Activated naive CD8-positive, alpha-beta T cell (primary cell): Measurements from ENCODE around the gene DENND5B.
"Not testable (repeated sequence)": the region's sequence is repeated elsewhere in the genome, so short reads cannot be mapped to it uniquely, and the experiment has no call there.

Source experiments
- H3K27ac Mint-ChIP-seq: one replicate; pipeline ENCODE4 v1.8.0; 2021; ENCODE audit warnings: mixed read lengths
- H3K27me3 Mint-ChIP-seq: one replicate; pipeline ENCODE4 v1.8.0; 2021; ENCODE audit warnings: mixed read lengths
- H3K36me3 Mint-ChIP-seq: one replicate; pipeline ENCODE4 v1.8.0; 2021; ENCODE audit warnings: mixed read lengths
- H3K4me1 Mint-ChIP-seq: one replicate; pipeline ENCODE4 v1.8.0; 2021; ENCODE audit warnings: low read depth, mixed read lengths
- H3K4me3 Mint-ChIP-seq: one replicate; pipeline ENCODE4 v1.8.0; 2021; ENCODE audit warnings: mild to moderate bottlenecking, mixed read lengths
- H3K9me3 Mint-ChIP-seq: one replicate; pipeline ENCODE4 v1.8.0; 2021; ENCODE audit warnings: low read depth, mixed read lengths

Gene DENND5B

DNA sequence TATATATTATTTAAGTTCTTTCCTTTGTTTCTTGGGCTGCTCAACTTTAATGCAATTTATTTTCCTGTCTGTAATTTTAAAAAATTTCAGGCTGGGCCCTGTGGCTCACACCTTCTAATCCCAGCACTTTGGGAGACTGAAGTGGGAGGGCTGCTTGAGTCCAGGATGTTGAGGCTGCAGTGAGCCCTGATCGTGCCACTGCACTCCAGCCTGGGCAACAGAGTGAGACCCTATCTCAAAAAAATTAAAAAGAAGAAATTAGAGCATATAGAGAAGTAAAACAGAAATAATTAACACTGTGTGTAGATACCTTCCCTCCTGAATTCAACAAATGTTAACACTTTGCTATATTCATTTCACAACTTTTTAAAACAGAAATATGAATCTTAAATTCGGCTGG, 74.2 kb downstream of the DENND5B start:
- H3K9me3 Mint-ChIP-seq, result no peaks in the 10 kb centered on the region
- no peaks in the 10 kb centered on the region for H3K36me3 Mint-ChIP-seq
- H3K27ac Mint-ChIP-seq, result no peak overlapping the region
- no peaks in the 10 kb centered on the region for H3K4me1 Mint-ChIP-seq
- H3K4me3 Mint-ChIP-seq, result no peak overlapping the region
- no peaks in the 10 kb centered on the region for H3K27me3 Mint-ChIP-seq

DNA sequence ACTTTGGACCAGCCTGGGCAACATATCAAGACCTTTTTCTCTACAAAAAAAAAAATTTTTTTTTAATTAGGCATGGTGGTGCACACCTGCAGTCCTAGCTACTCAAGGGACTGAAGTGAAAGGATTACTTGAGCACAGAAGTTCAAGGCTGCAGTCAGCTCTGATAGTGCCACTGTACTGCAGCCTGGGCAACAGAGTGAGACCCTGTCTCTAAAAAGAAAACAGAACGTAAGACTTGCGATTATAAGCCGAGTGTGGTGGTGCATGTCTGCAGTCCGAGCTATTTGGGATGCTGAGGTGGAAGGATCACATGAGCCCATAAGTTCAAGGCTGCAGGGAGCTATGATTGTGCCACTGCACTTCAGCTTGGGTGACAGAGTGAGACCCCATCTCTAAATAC, 76.0 kb downstream of the DENND5B start:
- Mint-ChIP-seq H3K27me3 (no peaks in the 10 kb centered on the region), H3K4me1 (no peaks in the 10 kb centered on the region), H3K4me3 (no peak overlapping the region), H3K9me3 (no peaks in the 10 kb centered on the region), H3K36me3 (no peaks in the 10 kb centered on the region), H3K27ac (no peak overlapping the region)

DNA sequence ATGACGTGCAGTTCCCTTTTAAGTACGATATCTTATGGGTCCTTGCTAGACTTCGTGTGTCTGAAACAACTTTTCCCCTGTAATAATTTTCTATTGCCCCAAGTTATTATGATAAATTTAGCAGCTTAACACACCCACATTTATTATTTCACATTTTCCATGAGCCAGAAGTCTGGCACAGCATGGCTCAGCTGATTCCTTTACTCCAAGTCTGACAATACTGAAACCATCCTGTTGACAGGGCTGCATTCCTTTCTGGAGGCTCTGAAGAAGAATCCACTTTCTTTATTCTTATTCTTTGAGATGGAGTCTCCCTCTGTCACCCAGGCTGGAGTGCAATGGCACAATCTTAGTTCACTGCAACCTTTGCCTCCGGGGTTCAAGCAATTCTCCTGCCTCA, 80.9 kb downstream of the DENND5B start:
- Mint-ChIP-seq H3K27me3 (no peaks in the 10 kb centered on the region), H3K4me3 (no peak overlapping the region), H3K4me1 (no peaks in the 10 kb centered on the region), H3K9me3 (peaks cover 4% of the 10 kb centered on the region), H3K27ac (no peak overlapping the region), H3K36me3 (no peaks in the 10 kb centered on the region)

DNA sequence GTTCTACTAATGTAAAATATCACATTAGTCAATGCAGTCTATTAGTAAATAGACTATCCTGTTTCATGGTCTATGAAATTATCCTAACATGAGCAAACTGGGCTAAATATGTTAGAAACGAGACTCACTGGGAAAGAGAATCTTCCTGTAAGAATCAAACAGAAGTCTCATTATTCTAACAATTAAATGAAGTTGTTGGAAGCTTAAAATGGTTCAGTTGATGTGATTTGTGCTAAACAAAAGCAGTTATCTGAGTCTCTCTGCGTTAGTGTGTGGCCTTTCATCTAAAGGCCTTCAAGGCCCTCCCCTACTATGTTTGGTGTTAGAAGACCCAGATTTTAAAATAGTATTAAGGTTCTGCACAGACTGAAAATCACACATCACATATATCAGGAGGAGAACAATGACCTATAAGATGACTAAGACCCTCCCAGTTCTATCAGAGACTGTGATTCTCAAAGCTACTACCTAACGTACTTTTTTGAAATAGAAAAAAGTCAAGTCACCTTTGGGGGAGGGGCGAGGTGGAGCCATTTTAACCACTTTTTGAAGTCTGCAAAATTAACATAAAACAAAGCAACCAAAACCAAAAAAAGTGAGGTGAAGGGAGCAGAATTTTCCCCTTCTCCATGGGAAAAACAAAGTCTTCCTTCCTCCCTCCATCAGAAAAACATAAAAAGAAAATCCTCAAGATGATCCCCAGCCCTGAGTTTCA, 82.3 kb downstream of the DENND5B start:
- H3K9me3 Mint-ChIP-seq, result peaks cover 4% of the 10 kb centered on the region
- no peak overlapping the region for H3K4me3 Mint-ChIP-seq
- H3K27me3 Mint-ChIP-seq, result no peaks in the 10 kb centered on the region
- no peaks in the 10 kb centered on the region for H3K4me1 Mint-ChIP-seq
- no peaks in the 10 kb centered on the region for H3K36me3 Mint-ChIP-seq
- no peak overlapping the region for H3K27ac Mint-ChIP-seq

DNA sequence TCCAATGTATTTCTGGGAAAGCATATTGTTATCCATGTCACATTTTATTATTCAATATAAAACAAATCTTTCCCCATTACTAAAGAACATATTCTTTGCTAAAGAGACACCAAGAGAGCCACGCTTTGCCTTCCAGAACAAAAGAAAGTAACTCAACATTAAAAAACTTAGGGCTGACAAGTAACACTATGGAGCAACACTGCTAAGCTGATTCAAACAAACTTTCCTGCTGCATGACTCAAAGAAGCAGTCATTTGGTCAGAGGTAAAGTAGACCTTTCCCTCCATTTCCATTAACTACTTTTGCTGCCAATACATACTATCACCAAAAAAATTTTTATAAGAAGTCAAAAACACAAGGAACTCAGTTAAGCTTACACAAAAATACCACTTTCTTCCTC, 83.0 kb downstream of the DENND5B start:
- no peak overlapping the region for H3K27ac Mint-ChIP-seq
- H3K27me3 Mint-ChIP-seq, result no peaks in the 10 kb centered on the region
- H3K4me1 Mint-ChIP-seq, result no peaks in the 10 kb centered on the region
- H3K4me3 Mint-ChIP-seq, result no peak overlapping the region
- peaks cover 4% of the 10 kb centered on the region for H3K9me3 Mint-ChIP-seq
- H3K36me3 Mint-ChIP-seq, result no peaks in the 10 kb centered on the region

DNA sequence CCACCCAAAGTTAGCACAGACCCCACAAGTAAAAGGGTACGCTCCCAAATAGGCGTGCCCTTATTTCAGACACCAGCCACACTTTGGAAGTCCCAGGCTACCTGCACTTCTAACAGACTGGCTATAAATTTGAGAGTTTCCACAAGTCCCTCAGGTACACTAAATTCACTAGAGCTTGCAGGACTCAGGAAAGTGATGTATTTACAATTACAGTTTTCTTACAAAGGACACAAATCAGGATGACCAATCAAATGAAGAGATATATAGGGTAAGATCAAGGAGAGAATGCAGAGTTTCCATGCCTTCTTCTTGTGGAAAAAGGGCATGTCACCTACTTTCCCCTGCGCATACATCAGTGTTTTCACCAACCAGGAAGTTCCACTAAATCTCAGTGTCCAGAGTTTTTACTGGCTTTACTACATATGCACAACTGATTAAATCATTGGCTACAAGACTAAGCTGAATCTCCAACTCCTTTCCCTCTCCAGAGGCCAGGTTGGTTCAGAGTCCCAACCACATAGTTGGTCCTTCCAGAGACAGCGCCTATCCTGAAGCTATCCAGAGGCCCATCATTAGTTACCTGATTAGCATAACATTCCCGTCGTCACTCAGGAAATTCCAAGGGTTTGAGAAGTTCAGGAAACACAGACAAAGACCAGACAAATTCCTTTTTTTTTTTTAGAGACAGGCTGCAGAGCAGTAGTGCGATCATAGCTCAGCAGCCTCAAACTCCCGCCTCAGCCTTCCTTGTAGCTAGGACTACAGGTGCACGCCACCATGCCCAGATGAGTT, 84.2 kb downstream of the DENND5B start:
- Mint-ChIP-seq H3K27ac (no peak overlapping the region), H3K9me3 (peaks cover 4% of the 10 kb centered on the region), H3K27me3 (no peaks in the 10 kb centered on the region), H3K36me3 (no peaks in the 10 kb centered on the region), H3K4me3 (no peak overlapping the region), H3K4me1 (no peaks in the 10 kb centered on the region)

DNA sequence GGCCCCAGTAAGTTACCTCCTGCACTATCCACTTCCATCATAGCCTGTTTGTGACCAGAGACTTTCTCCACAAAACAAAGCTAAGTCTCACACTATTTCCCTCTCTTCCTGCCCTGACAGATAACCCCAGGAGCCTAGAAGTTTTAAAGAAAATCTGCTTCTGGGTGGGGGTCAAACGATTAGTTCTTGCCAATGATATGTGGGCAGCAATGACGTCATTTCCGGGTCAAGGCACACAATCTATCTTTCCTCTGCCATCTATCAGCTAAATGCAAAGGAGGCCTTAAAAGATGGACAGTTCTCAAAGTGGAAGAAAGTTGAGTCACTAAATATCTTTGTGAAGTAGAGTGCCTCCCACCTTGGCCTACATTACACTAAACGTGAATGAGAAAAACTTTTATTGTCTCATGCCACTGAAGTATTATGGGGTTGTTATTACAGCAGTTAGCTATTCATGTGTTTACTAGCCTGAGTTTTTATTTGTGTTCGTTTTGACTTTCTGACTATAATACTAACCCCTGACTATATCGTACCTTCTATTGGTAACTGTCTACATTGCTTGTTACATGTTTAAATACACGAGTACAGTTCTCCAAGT, 86.2 kb downstream of the DENND5B start:
- Mint-ChIP-seq H3K4me1 (no peaks in the 10 kb centered on the region), H3K4me3 (no peak overlapping the region), H3K27ac (no peak overlapping the region), H3K27me3 (no peaks in the 10 kb centered on the region), H3K9me3 (peaks cover 4% of the 10 kb centered on the region), H3K36me3 (no peaks in the 10 kb centered on the region)

DNA sequence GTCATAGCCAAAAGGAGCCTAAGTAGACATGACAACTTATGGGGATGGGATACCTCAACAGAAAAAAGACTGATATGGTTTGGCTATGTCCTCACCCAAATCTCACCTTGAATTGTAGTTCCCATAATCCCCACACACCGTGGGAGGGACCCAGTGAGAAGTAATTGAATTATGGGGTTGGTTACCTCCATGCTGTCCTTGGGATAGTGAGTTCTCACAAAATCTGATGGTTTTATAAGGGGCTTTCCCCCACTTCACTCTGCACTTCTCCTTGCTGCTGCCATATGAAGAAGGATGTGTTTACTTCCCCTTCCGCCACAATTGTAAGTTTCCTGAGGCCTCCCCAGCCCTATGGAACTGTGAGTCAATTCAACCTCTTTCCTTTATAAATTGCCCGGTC, 89.9 kb downstream of the DENND5B start:
- H3K36me3 Mint-ChIP-seq, H3K27me3 Mint-ChIP-seq, H3K4me3 Mint-ChIP-seq, H3K9me3 Mint-ChIP-seq, H3K4me1 Mint-ChIP-seq, H3K27ac Mint-ChIP-seq: not testable (repeated sequence)

DNA sequence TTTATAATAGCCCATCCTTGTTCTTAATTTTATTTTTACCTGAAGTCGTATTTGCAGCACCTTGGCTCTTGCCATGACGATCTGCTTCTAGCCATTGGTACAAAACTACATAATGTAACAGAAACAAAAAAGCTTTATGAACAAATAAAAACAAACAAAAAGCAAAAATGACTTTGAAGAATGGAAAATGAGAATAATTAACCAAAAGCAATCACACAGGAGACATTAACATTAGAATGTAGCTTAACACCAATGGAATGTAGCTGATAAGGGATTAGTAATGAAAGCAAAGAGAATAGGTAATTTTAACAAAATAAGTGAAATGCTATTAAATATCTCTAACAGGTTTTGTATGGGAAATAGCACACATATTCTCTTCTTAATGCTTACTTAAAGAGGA, 91.4 kb downstream of the DENND5B start:
- no peaks in the 10 kb centered on the region for H3K9me3 Mint-ChIP-seq
- H3K27ac Mint-ChIP-seq, result no peak overlapping the region
- H3K27me3 Mint-ChIP-seq, result peaks cover 8% of the 10 kb centered on the region
- H3K4me3 Mint-ChIP-seq, result no peak overlapping the region
- no peaks in the 10 kb centered on the region for H3K36me3 Mint-ChIP-seq
- H3K4me1 Mint-ChIP-seq, result no peaks in the 10 kb centered on the region

DNA sequence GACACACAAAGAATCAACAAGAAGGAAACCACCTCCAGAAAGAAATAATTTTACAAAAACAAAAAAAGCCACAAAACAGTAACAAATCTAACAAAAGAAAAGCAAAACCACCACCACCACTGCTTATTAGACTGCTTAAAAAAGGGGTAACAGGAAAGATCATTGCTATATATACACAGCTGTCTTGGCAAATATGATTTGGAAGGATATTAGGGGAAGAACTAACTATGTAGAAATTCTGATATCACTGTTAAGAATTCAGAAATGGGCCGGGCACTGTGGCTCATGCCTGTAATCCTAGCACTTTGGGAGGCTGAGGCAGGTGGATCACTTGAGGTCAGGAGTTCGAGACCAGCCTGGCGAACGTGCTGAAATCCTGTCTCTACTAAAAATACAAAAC, 92.5 kb downstream of the DENND5B start:
- Mint-ChIP-seq H3K4me3 (no peak overlapping the region), H3K4me1 (no peaks in the 10 kb centered on the region), H3K36me3 (no peaks in the 10 kb centered on the region), H3K9me3 (no peaks in the 10 kb centered on the region), H3K27ac (no peak overlapping the region), H3K27me3 (peaks cover 8% of the 10 kb centered on the region)

DNA sequence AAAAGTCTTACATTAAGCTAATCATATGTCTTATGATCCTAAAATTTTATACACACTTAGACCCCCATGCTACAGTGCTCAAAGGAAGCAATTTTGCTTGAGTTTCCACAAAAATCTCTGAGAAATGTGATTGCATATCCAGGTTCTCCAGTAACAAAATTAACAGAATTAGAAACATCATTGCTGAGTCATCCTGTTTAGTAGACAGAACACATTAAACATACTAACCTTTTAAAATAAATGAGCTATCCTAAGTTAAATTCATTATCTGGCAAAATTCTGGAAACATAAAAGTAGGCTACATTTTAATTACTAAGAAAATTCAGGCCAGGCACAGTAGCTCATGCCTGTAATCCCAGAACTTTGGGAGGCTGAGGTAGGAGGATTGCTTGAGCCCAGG, 94.7 kb downstream of the DENND5B start:
- peaks cover 8% of the 10 kb centered on the region for H3K27me3 Mint-ChIP-seq
- no peaks in the 10 kb centered on the region for H3K36me3 Mint-ChIP-seq
- H3K9me3 Mint-ChIP-seq, result no peaks in the 10 kb centered on the region
- H3K27ac Mint-ChIP-seq, result no peak overlapping the region
- no peak overlapping the region for H3K4me3 Mint-ChIP-seq
- no peaks in the 10 kb centered on the region for H3K4me1 Mint-ChIP-seq

DNA sequence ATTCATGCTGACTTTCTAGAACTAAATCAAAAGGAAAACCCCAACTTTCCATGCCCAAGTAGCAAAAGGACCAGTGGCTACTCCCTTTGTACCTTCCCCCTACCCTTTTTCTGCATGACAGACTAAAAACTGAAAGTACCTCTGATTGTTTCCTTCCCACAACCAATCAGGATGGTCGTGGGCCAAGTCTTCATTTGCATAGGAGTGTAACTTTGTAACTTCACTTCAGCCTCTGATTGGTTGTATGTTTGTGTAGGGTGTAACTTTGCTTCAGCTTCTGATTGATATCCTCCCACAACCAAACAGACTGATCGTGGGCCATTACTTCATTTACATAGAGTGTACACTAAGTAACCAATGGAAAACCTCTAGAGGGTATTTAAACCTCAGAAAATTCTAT, 96.5 kb downstream of the DENND5B start:
- H3K4me3 Mint-ChIP-seq, result no peak overlapping the region
- H3K27ac Mint-ChIP-seq, result no peak overlapping the region
- peaks cover 13% of the 10 kb centered on the region for H3K27me3 Mint-ChIP-seq
- H3K4me1 Mint-ChIP-seq, result no peaks in the 10 kb centered on the region
- no peaks in the 10 kb centered on the region for H3K36me3 Mint-ChIP-seq
- no peaks in the 10 kb centered on the region for H3K9me3 Mint-ChIP-seq

DNA sequence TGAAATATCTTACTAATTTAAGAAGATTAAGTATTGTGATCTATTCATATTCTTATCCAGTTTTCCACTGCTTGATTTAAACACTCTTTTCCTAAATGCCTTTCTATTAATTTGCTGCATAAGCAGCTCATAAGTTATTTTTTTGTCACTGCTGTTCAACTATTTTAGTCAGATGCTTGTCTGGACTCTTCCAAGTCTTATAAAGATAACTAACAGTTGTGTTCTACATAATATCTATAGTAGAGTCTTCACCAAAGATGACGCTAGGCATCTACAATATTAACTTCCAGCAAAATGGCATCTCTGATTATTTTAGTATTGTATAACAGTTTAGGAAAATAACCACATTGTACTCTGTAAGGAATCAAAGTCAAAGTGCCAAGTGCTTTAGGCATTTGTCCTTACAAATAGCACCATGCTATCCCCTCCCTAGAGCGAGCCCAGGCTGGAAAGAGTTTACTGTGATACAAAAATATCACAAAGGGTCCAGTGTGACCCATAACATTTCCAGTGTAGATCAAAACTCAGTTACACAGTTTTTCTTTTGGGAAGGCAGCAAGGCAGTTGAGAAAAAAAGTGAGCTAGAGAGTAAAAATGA, 98.2 kb downstream of the DENND5B start:
- Mint-ChIP-seq H3K36me3 (no peaks in the 10 kb centered on the region), H3K27me3 (peaks cover 11% of the 10 kb centered on the region), H3K4me3 (no peak overlapping the region), H3K9me3 (no peaks in the 10 kb centered on the region), H3K27ac (no peak overlapping the region), H3K4me1 (no peaks in the 10 kb centered on the region)

DNA sequence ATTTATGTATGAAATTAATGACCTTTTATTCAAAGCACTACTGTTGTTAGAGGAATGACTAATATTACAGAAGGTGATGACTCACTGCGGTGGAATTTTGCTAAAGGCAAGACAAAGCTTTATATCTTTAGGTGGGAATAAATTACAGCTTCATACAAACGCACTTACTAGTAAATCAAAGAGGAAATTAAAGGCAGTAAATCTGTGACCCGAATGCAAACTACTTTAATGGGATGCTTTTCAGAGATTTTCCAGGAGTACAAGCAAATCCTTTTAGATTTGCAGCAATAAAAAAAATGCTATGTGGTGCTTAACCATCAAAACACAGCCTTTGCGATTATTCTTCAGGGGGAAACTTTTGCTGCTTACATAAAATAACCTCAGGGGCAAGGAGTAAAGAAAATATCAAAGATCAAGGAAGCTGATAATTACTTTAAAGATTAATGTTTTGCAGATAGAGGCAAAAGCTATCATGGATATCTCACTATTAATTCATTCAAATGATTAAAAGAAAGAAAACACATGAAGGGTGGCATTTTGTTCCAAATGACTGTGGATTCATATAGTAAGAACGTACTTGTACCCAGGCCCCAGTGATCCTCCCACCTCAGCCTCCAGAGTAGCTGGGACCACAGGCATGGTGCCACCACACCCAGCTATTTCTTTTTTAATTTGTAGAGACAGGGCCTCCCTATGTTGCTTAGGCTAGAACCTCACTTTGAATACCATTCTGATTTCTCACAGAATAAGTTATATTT, 98.9 kb downstream of the DENND5B start:
- H3K4me3 Mint-ChIP-seq, result no peak overlapping the region
- H3K9me3 Mint-ChIP-seq, result no peaks in the 10 kb centered on the region
- no peaks in the 10 kb centered on the region for H3K36me3 Mint-ChIP-seq
- H3K27ac Mint-ChIP-seq, result no peak overlapping the region
- no peaks in the 10 kb centered on the region for H3K4me1 Mint-ChIP-seq
- H3K27me3 Mint-ChIP-seq, result peaks cover 11% of the 10 kb centered on the region
